ENCODE measurements around the gene MAGI1.
"Not testable (repeated sequence)": the region's sequence is repeated elsewhere in the genome, so short reads cannot be mapped to it uniquely, and the experiment has no call there.

MAGI1 gene

DNA sequence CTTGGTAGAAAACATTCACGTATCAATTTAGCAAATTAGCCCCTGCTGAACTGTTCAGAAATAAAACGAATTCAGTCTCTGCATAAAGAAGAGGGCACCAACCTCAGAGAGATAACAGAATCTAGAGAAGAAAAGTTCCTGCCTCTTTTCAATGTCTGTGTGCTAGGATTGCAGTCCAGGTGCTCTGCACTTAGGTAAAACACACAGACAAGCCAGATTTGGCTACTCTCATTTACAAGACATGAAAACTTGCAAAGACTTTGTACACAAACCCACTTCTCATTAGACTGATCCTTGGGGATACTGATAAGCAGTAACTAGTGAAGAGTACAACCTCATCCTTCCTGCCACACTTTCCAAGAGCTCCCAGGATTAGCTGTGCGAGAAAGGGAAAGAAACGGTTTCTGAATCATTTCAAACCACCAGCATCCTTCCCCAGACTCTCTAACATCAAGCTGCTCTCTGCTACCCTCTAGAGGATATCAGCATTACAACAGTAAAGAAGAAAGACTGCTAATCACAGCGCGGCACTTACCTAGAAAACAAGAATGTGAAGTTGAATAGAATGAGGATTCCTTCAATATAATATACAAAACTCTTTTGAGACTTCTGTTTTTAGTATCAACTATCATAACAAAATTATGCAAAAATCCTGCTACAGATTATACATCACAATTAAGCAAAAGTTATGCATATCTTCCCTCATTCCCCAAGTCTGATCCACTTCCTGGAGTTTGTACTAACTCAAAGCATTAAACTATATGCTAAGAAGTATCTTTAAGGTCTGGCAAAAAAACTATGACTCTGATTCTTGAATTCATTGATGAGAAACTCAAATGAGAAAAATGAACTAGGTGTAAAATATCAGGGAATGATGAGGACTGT lies 306.4 kb downstream of the MAGI1 start:
- no peak overlapping the region for H3K4me3 ChIP-seq (ENCODE audit: low read depth, low read length)

DNA sequence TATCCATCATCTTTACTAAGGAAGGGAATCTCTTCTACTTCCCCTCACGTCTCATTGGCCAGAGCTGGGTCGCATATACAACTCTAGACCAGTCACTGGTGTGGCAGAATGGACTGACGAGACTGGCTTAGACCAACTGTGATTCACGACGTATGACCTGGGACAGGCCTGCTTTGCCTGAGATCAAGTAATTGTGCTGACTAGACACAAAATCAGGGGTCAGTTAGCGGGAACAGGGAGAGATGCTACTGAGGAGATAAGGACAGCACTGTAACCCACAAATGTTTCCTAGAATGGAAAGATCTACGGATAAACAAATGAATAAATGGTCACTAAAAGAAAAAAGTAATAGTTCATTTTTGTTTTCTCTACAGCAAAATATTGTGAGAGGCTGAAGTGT lies 308.3 kb downstream of the MAGI1 start:
- H3K4me3 ChIP-seq (ENCODE audit: low read depth, low read length), result no peak overlapping the region

DNA sequence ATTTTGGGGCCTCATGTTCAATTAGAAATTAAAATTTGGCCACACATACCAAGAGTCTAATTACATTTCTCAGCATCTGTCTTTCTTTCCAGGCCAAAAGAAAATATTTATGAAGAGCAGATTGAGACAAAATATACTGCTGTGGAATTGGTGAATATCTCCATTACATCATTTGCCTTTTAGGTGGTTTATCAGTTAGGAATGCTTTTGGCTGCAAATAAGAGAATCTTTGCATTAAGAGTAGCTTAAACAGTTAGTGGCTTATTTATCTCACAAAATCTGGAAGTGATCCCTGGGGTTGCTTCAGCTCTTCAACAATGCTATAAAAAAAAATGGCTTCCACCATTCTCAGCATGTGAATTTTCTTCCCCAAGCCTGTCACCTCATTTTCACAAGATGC lies 308.7 kb downstream of the MAGI1 start:
- H3K4me3 ChIP-seq (ENCODE audit: low read depth, low read length), result no peak overlapping the region

DNA sequence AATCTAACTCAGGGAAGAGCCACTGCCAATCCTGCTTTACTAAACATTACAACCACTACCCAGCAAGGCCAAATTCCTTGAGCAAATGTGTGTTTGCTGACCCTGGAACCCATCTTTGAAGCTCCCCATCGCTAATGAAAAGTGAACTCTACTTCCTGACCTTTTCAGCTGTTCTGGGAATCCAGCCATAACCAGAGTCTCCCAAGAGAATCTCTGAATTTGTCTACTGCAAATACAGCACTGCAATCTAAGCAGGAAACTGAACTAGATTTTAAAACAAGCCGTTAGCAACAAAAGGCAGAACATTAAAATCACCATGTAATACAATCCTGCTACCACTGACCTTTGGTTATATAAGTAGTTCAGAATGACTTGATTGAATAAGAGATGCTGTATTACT lies 309.2 kb downstream of the MAGI1 start:
- H3K4me3 ChIP-seq (ENCODE audit: low read depth, low read length), result no peak overlapping the region

DNA sequence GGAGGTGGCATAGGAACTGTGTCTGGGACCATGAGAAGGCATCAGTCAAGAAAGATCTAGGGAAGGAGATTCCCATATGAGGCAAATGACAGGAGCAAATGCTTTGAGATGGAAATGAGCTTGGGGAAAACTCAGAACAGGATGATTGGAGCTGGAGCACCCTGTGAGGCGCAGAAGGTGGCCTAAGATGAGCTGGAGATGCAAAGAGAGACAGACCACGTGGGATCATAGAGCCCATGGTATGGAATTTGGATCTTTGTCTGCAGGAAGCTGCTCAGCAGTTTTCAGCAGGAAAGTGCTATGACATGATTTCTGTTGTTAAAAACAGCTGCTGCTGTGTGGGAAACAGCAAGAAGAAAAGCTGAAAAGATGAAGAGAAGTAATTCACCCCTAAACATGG lies 310.6 kb downstream of the MAGI1 start:
- no peak overlapping the region for H3K4me3 ChIP-seq (ENCODE audit: low read depth, low read length)

DNA sequence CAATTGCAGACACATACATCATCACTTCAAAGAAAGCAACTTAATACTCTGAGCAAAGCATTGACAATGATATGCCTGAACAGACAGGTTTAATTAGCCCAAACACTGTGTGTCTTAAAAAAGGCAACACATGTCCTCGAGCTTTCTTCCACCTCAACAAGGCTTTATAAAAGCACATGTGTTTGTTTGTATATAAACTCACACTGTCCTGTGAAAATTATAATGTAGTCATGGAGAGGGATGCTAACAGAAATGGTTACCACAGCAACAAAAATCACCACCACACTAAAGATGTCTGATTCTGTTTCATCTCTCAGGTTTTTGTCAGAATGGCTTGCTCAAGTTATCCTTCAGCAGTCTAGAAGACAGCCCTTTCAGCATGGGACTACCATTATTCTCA lies 314.7 kb downstream of the MAGI1 start:
- no peak overlapping the region for H3K4me3 ChIP-seq (ENCODE audit: low read depth, low read length)

DNA sequence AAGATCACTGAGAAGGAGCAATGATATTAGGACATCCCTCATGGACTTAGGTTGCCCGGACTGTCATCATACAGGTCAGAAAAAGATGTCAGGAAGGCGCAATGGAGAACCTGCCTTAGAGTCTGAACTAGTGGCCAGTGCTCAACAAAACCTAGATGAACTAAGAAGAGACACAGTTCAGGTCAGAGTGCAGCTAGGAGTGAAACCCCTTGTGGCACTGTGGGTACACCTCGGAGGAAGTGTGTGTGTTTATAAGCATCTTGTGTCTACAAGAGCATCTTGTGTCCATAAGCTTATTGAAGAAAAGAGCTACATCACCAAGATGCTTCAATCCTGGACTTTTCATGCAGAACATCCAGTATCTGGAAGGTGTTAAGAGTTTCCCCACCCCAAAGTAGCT lies 315.7 kb downstream of the MAGI1 start:
- H3K4me3 ChIP-seq (ENCODE audit: low read depth, low read length), result no peak overlapping the region

DNA sequence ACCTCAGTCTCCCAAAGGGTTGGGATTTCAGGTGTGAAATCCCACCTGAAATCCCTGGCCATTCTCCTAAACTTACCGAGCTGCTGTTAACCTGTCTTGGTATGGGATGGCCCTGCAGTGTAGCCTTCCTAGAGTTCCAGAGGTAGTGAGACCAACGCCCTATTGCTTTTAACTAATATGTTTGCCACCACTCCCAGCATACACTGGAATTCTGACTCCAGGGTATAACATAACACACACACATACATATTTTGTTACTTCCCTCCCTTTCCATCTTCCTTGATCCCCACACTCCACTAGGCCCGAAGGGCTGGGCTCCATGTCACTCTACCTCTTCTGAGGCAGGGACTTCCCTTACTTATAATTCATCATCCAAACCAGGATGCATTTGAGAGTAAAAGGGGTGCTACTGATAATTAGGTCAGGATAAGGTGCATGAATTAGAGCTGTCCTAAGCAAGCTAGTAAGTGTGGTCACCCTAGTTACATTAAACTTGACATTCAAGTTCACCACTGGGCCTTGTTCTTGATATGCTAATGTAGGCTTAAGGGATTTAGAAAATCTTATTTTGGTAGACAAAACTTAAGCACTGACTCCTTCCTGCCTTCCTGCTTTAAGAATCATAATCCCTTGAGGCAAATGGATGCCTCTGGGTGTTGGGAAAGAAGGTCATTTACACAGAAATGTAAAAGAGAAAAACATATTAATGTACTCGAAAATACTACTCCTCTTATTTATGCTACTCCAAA lies 317.6 kb downstream of the MAGI1 start:
- no peak overlapping the region for H3K4me3 ChIP-seq (ENCODE audit: low read depth, low read length)

DNA sequence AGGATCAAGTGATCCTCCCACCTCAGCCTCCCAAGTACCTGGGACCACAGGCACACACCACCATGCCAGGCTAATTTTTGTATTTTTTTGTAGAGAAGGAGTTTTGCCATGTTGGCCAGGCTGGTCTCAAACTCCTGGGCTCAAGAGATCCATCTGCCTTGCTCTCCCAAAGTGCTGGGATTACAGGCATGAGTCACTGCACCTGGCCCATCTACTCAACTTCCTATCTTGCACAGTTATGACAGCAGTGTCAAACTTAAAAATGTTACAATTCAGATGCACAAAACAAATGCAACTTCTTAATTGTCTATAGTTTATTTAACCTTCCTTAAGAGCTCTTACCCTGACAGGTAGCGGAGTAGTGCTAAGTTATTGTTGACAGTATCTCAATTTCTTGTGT lies 319.1 kb downstream of the MAGI1 start:
- not testable (repeated sequence) for H3K4me3 ChIP-seq (ENCODE audit: low read depth, low read length)

DNA sequence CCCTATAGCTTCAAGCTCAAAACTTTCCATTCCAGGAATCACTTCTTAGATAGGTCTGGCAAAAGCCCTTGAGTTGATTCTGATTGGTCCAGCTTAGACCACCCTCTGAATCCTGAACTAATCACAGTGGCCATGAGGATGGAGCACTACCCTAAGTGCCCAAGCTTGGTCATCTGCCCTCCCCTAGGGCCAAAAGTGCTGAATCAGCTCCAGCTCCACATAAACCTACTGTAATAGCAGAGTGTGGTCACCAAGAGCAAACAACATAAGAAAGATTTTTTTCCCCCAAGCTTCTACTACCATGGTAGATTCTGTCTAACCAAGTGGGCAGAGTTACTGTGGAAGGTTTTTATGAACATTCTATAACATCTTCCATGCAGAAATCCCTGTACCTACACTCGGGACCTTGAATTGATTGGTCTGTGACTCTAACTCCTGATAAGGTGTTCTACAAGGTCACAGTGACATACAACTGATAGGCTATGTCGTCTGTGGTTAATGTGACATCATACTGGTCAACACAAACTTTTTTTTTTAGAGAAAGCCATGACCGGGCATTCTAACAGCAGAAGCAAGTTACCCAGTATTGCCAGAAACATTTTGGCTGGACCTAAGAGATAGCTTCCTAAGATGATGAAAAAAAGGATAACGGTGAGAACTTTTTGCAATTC lies 320.9 kb downstream of the MAGI1 start:
- H3K4me3 ChIP-seq (ENCODE audit: low read depth, low read length), result no peak overlapping the region

DNA sequence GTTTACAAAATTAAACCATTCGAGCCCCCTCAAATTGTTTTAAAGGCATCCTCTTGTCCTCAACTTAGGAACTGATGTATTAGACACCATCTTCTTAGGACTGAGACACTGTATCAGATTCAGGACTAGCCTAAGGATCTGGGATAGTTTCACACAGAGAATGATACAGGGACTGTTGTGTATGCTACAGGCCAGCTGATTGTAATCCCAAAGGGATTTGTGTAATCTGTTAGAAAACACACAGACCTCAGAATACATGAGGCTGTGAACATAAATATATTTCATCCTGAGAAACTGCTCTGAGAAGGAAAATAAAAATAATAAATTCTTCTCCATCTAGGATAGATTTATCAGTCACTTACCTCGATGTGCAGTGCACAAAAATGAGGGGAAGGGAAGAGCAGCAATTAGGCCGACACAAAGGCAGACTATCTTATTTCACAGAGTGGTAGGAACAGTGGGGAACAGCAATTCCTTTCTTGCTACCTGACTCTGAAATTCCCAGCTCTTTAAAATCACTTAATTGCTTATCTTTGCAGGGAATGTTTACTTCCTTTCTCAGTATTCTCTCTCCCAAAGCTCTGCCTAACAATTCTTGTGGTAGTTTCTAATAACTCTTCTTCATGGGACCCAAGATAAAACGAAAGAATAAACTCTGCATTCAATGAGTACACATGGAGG lies 322.5 kb downstream of the MAGI1 start:
- no peak overlapping the region for H3K4me3 ChIP-seq (ENCODE audit: low read depth, low read length)

DNA sequence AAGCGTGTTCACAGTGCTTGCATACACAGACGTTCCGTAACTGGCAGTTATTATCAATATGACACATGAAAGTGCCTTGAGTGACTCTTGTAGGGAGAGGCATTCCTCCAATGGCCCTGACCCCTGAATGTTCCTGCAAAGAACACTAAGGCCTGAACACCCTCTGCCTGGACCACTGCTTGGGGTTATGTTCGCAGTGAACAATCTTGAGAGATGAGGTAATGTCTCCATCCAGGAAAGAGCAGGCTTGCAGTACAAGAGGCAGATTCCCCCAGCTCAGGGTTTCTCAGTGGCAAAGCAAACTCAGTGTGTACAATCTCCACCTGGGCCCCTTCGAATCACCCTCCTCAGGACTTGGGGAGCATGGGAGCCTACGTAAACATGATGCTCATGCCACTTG lies 324.6 kb downstream of the MAGI1 start:
- no peak overlapping the region for H3K4me3 ChIP-seq (ENCODE audit: low read depth, low read length)

DNA sequence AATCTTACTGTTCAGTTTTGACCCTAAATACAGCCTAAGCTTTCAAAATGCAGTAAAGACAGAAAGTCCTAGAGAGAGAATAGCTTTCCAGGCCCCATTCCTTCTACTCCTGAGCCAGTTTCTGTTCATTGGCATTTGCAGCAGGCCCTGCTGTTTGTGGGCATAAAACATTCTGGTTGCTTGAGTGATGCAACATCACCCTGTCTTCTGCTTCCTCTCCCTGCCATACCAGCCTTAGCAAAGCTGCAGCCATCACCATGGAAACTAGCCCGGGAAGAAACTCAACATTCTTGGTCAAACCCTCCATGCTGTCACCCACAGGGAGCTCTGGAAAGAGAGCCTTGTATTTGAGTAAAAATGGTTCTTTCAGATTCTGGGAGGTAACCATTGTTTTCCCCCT lies 325.7 kb downstream of the MAGI1 start:
- H3K4me3 ChIP-seq (ENCODE audit: low read depth, low read length), result no peak overlapping the region

DNA sequence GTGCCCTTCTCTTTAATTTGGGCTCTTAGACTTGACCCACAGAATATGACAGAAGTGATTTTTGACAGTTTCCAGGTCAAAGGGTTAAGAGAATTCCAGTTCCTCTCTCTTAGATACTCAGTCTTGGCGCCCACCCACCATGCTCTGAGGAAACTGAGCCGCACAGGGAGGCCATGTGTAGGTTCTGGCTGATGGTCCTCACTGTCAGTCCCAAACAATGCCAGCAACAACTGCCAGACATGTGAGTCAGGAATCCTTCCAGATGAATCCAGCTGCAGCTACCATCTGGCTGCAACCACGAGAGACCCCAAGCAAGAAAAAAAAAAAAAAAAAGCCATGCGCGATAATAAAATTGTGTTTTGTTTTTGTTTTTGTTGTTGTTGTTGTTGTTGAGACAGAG lies 326.6 kb downstream of the MAGI1 start:
- H3K4me3 ChIP-seq (ENCODE audit: low read depth, low read length), result no peak overlapping the region

DNA sequence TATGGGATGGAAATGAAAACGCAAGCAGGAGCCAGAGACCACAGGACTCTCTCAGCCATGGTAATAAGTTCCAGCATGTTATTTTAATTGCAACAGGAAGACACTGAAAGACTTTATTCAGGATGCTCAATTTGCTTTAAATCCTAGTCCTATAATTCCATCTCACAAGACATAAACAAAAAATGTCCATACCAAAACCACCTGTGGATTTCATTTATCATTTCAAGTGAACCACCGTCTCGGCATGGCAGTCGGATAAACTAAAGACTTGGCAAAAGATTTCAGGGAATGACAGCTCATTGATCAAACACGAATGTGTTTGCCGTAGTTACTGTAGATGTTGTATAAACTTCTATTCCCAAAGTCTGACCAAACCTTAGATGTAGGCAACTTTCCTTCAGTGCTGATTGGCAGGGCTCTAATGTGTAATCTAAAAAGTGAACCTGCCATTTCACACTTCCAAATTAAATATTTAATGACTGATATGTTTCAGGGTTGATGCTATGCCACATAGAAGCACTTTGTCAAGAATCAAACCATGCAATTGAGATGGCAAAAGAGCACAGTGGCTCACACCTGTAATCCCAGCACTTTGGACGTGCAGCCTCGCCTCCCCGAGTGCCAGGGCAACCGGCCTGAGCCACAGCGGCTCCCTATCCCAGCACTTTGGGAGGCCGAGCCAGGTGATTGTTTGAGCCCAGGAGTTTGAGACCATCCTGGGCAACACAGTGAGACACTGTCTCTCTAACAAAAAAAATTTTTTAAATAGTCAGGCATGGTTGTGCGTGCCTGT lies 331.7 kb downstream of the MAGI1 start:
- no peak overlapping the region for H3K4me3 ChIP-seq (ENCODE audit: low read depth, low read length)

DNA sequence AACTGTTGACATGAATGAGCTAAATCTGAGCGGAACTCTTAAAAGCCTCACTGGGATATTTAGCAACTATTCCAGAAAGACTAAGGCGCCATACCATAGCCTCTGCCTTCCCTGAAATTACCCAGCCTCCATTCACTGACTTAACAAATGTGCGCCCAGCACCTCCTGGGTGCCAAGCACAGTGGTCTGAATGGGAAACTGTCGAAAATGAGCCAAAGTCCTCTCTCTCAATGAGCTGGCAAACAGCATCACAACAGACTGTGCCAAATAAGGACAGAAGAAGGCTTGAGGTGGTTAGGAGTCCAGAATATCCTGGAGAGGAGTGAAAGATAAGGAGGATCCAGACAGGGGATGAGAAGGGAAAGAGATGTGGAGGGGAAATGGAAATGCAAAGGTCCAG lies 332.4 kb downstream of the MAGI1 start:
- H3K4me3 ChIP-seq (ENCODE audit: low read depth, low read length), result no peak overlapping the region

DNA sequence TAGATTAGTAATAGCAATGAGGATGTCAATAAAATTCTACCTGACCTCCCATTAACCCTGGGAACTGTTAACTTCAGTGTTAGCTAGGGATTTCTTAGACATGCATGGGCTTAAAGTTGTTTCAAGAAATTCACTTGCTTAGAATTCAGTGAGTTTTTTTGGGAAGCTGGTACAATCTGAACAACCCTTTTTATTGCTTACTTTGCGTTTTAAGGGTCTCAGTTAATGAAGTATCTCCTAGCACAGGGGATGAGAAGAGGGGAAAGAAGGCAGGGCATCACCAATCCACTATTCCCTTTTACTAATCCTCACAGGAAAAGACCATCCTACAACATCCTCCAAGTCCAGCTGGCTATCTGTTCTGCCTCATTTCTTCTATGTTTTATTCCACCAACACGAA lies 334.9 kb downstream of the MAGI1 start:
- no peak overlapping the region for H3K4me3 ChIP-seq (ENCODE audit: low read depth, low read length)

DNA sequence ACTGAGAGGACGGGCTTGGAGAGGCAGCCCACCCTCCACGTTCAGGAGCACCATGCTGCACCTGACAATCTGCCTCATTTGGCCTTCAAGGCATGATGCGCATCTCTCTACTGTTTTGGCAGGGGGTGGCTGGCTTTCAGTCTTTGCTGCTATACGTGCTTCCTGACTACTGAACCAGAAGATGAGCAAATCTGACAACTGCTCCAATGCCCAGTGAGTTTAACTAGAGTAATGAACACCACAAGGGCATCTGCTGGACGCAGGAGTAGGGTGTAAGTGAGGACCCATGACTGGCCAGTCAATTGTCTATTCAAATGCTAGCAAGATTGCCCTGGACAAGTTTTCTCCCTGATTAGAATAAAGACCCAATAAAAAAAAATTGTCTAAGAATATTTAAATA lies 335.7 kb downstream of the MAGI1 start:
- H3K4me3 ChIP-seq (ENCODE audit: low read depth, low read length), result no peak overlapping the region

DNA sequence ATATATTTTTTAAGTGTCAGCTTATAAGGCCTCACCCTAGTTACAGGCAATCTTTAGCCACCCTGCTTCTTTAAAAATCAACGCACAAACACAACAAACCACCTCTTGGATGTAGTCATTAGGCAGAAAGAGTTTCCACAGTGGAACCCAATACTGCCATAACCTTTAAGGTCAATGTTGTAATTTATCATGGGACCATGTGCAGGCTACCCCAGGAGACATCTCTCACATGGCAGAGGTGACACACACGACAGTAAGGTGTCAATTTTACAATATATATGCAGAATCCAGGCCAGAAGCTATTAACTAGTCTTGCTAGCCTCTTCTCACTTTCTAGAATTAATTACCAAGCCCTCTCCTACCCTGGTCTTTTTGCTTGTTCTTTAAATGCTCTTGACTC lies 336.5 kb downstream of the MAGI1 start:
- H3K4me3 ChIP-seq (ENCODE audit: low read depth, low read length), result no peak overlapping the region

DNA sequence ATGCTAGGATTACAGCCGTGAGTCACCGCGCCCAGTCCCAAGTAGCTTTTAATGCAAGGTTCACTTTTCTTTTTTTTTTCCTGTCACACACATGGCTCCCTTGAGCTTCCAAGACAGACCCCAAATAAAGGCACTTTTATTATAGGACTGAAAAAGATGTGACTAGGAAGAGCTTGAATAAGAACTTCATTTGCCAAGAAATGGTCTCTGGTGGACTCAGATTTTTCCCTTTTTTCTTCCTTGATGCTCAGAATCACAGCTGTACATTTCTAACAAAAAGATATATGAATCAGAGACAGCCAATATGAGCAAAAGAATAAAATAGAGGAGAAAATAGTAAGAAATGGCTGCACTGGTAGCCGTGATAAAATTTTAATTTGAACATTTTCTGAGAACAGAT lies 337.2 kb downstream of the MAGI1 start:
- H3K4me3 ChIP-seq (ENCODE audit: low read depth, low read length), result no peak overlapping the region

DNA sequence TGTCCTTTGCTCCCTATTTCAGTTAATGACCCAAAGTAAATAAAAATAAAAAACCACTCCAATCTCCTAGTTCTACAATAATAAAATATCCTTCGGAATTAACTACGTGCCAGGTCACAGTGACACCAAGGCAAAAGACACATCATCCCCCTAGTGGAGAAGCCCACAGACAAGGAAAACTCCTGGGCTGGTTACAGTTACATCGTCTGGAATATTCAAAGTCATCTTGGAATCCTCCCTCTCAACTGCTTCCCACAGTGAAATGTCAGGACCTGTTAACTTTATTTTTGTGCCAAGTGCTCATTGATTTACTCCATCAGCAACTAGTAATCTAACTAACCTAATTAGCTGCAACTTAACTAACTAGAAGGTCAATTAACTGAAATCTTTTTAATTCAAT lies 349.3 kb downstream of the MAGI1 start:
- H3K4me3 ChIP-seq (ENCODE audit: low read depth, low read length), result no peak overlapping the region

Data from iPS-11a (cell line).